ENCODE measurements around the gene CFD.

DNA sequence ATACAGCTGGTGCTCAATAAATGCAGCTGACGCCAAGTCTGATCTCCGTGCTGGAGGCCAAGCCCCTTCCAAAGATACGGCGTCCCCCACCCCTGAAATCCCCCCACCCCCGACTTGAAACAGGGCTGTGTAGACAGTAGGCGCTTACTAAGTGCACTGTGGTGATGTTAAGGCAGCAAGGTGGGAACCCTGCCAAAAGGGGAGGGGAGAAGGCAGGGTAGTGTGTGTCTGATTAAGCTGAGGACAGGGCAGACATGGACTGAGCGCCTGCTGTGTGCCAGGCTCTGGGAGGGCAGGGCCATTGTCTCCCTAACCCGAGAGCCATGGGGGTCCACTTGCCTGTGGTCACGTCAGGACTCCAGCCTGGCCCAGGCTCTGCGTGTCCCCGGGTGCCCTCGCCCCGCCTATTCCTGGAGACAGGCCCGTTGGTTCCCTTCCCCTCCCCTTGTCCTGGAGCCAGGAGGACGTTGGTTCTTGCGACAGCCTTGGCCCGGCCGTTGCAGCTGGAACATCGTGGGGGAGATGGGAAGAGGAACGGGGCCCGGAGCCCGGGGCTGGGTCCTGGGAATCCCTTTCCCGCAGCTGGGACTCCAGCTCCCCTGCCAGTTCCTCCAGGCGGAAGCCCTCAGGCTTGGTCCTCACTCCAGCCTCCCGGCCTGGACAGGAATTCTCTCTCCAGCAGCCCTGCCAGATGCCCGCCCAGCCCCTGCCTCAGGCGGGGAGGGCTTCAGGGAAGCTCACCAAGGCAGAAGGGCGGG, 9.1 kb upstream of the CFD start:
- TF ChIP-seq, protein P1, sequence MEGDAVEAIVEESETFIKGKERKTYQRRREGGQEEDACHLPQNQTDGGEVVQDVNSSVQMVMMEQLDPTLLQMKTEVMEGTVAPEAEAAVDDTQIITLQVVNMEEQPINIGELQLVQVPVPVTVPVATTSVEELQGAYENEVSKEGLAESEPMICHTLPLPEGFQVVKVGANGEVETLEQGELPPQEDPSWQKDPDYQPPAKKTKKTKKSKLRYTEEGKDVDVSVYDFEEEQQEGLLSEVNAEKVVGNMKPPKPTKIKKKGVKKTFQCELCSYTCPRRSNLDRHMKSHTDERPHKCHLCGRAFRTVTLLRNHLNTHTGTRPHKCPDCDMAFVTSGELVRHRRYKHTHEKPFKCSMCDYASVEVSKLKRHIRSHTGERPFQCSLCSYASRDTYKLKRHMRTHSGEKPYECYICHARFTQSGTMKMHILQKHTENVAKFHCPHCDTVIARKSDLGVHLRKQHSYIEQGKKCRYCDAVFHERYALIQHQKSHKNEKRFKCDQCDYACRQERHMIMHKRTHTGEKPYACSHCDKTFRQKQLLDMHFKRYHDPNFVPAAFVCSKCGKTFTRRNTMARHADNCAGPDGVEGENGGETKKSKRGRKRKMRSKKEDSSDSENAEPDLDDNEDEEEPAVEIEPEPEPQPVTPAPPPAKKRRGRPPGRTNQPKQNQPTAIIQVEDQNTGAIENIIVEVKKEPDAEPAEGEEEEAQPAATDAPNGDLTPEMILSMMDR (IDR thresholded peaks at IDR 0.05): no peak
- no peak for TF ChIP-seq EZH2 (IDR thresholded peaks at IDR 0.05)
- no peak for TF ChIP-seq EZH2phosphoT487 (IDR thresholded peaks at IDR 0.05)
